ENCODE measurements around the gene RGS6. TPM values are rescaled to one million over a fixed set of nuclear protein-coding genes. Genes with fewer than 3 reads are reported as not detected.

The RGS6 gene
- total and polyA plus RNA-seq, 2 of the 4 experiments (the other 2 are of a cell fraction) = not detected

- Histone ChIP-seq H2BK120ac (ENCODE audit: low read depth, low read length) (no peak overlapping the region), H3K27me3 (ENCODE audit: control insufficient read depth, insufficient read depth, low read length) (peaks cover 30% of the 10 kb centered on the region), H4K91ac (ENCODE audit: insufficient read depth, low read depth, low read length) (no peak overlapping the region), H2BK20ac (ENCODE audit: low read depth, low read length) (no peak overlapping the region), H3K36me3 (ENCODE audit: control insufficient read depth, insufficient read depth, low read length) (no peaks in the 10 kb centered on the region), H2AFZ (replicated peaks; ENCODE audit: low read length, poor library complexity) (no peak overlapping the region), H3K4me1 (ENCODE audit: control insufficient read depth, insufficient read depth, low read length) (no peaks in the 10 kb centered on the region), H3K18ac (ENCODE audit: low read depth, low read length) (no peak overlapping the region), H3K4ac (ENCODE audit: low read depth, low read length) (no peak overlapping the region), H3K4me3 (ENCODE audit: insufficient read depth, low read depth, low read length) (no peak overlapping the region), H3K9me3 (ENCODE audit: control insufficient read depth, insufficient read depth, low read length) (no peaks in the 10 kb centered on the region), H2AK9ac (replicated peaks; ENCODE audit: low read depth, low read length, poor library complexity) (no peak overlapping the region), H4K8ac (ENCODE audit: low read depth in 2 of 2, low read length in 2 of 2) (no peak overlapping the region), H3K27ac (ENCODE audit: insufficient read depth, low read length) (no peak overlapping the region), H3K14ac (replicated peaks; ENCODE audit: low read depth, low read length) (no peak overlapping the region), H3K4me2 (ENCODE audit: low read depth, low read length) (no peak overlapping the region), H3K9me1 (ENCODE audit: insufficient read depth, low read length) (no peaks in the 10 kb centered on the region; the same call in 1 of the 2 replicates), H3K79me1 (ENCODE audit: low read depth in 1 of 2, low read length in 2 of 2) (no peaks in the 10 kb centered on the region), H4K20me1 (ENCODE audit: insufficient read depth, low read length) (no peaks in the 10 kb centered on the region), H2BK5ac (ENCODE audit: low read depth, low read length, poor library complexity, severe bottlenecking) (no peak overlapping the region), H4K5ac (ENCODE audit: low read depth, low read length) (no peak overlapping the region), H2BK15ac (ENCODE audit: low read depth, low read length) (no peak overlapping the region), H3K56ac (ENCODE audit: extremely low read depth, insufficient read depth, low read length) (no peak overlapping the region), H3K23ac (ENCODE audit: low read depth, low read length) (no peak overlapping the region), H2AK5ac (ENCODE audit: low read depth, low read length) (no peak overlapping the region), H3K9ac (ENCODE audit: low read depth, low read length) (no peak overlapping the region)
- ATAC-seq (ENCODE audit: low read depth) = no peak
- no peak for DNase-seq
- in situ Hi-C loops (cut with MboI; ENCODE audit: low sequenced_read_pairs) (no loop called here), intact Hi-C loops (cut with micrococcal nuclease) (no loop called here), dilution Hi-C loops (cut with HindIII; ENCODE audit: low sequenced_read_pairs, unreplicated experiment) (no loop called here)
- ChIA-PET POLR2A (ENCODE audit: unreplicated experiment) (no interaction called here), CTCF (interaction anchor here (1.3 kb wide), 1 partner anchor 70 kb away, joined by 3 read pairs; no protein-coding TSS in a partner anchor)
- BruUV-seq (replicated peaks) = no TSS peak
- TF ChIP-seq CEBPB (IDR thresholded peaks at IDR 0.05; ENCODE audit: low read depth, low read length) = no peak
- TF ChIP-seq SMC3 (IDR thresholded peaks at IDR 0.05; ENCODE audit: low read depth, low read length) = no peak
- TF ChIP-seq CHD1 (IDR thresholded peaks at IDR 0.05; ENCODE audit: low read depth, low read length) = no peak
- no peak for TF ChIP-seq MXI1 (IDR thresholded peaks at IDR 0.05; ENCODE audit: borderline replicate concordance, low read depth, low read length)
- WGBS, 2 experiments (ENCODE audit: extremely low coverage in 2 of 2, insufficient read length in 1 of 2) = no CpG with 5 or more reads among the region's 8 CpGs
These were observed 511.8 kb downstream of the RGS6 start for GRCh38 chr14:72443991-72444441.
